ENCODE measurements around the gene CASZ1. TPM values are rescaled to one million over a fixed set of nuclear protein-coding genes. Genes with fewer than 3 reads are reported as not detected.

CASZ1 gene
- total RNA-seq, 3 donors from 2014 or later (not counting 1 experiment from before 2014, with no cell fraction given): 55.9 to 83.0 (median 70.6) TPM

DNA sequence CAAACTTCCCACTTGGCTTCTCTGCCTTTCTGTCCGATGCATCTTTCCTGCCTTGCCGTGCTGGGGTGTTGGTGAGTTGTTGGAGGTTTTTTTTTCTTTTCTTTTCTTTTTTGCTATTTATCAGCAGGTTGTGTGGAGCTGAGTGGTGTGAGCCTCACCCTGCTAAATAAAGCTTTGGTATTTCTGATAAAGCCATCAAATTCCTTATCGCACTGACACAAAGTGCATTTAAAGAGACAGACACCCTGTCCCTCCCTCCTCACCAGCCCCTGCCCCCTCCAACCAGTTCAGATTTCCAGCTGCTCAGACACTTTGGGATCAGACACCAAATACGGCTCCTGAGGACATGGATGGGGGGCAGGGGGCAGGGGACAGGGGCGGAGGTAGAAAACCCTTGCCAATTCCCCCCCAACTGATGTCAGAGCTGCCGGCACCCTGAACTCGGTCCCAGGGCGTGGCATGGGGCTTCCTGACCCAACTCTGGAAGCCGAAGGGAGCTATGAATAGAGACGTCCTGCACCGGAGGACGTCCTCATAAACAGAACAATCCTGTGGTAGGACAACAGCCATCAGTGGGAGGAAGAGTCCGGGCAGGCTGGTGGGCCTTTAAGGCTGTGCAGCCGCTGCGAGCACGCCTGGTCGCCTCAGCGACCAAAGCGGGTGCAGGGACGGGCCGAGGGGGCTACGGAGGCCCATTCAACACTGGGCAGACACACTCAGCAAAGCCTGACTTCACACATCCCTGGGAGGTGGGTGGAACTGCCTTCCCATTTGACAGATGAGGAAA lies 79.0 kb downstream of the CASZ1 start:
- DNase-seq: no peak
- WGBS (ENCODE audit: insufficient coverage): 91% methylated on average over 21 of the region's 22 CpGs
- H3K27me3 Mint-ChIP-seq (ENCODE audit: low read depth in 2 of 2): peaks cover 0 to 6% of the 10 kb centered on the region in 2 donors

GRCh38 chr1:10716840-10717239 lies 79.6 kb downstream of the CASZ1 start:
- no peak for TF ChIP-seq CTCF (IDR thresholded peaks at IDR 0.05)
- peaks cover 0 to 7% of the 10 kb centered on the region in 2 donors for H3K4me1 Mint-ChIP-seq

More for the DNA sequence above, 79.0 kb downstream of the CASZ1 start:
- Mint-ChIP-seq H3K9me3 (no peaks in the 10 kb centered on the region), H3K4me3 (no peak overlapping the region), H3K36me3 (no peaks in the 10 kb centered on the region), H3K27ac (no peak overlapping the region), H3K4me1 (peaks cover 0 to 7% of the 10 kb centered on the region in 2 donors)
- H3K27ac ChIP-seq (ENCODE audit: low read length): no peak overlapping the region
- H3K9me3 ChIP-seq (ENCODE audit: control insufficient read depth, insufficient read depth, low read length): no peaks in the 10 kb centered on the region
- TF ChIP-seq CTCF (IDR thresholded peaks at IDR 0.05): no peak
- H3K27me3 ChIP-seq (ENCODE audit: control insufficient read depth, insufficient read depth, low read length): no peaks in the 10 kb centered on the region
- no peak for ATAC-seq
- intact Hi-C loops (cut with micrococcal nuclease): no loop called here
- no peak overlapping the region for H3K4me3 ChIP-seq (ENCODE audit: low read length)
- H3K36me3 ChIP-seq (ENCODE audit: control insufficient read depth, insufficient read depth, low read length): no peaks in the 10 kb centered on the region
- no peaks in the 10 kb centered on the region for H3K4me1 ChIP-seq (ENCODE audit: control insufficient read depth, insufficient read depth, low read length)

DNA sequence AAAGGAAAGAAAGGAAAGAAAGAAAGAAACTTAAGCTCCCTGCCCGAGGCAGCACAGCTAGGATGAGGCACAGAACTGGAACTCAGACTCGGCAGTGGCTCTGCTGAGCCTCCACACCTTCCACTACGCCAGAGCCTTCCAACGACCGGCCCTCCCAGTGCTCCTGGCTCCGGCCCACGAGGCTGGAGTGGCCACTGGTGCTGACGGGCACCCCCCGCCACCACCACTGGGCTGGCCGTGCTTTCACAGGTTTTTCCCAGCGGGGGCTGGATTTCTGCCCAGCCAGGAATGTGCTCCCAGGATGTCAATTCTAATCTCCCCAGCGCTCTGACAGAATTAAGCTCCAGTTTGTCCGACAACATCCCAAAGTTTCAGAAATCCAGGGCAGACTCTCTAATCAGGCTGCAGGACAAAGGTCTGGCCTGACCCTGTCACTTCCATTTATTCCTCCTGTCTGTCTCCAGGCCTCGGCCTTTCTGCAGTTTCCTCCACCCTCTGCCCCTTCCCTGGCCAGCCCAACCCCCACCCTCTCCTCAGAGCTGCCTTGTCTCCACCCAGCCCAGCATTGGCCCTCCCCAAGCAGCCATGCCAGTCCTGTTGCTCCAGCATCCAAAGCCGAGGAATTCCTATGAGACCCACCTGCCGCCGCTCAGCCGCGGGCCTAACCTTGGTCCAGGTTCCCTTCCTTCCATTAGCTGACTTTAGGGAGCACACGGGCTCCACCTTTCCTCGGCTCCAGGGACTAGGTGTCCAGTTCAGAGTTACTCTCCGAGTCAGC lies 81.9 kb downstream of the CASZ1 start:
- Mint-ChIP-seq H3K4me3 (no peak overlapping the region), H3K27me3 (ENCODE audit: low read depth in 2 of 2) (peaks cover 0 to 6% of the 10 kb centered on the region in 2 donors), H3K9me3 (no peaks in the 10 kb centered on the region), H3K4me1 (peaks cover 0 to 7% of the 10 kb centered on the region in 2 donors), H3K27ac (no peak overlapping the region), H3K36me3 (no peaks in the 10 kb centered on the region)
- 88% methylated on average over 22 of the region's 22 CpGs for WGBS (ENCODE audit: insufficient coverage)
- Histone ChIP-seq H3K27ac (ENCODE audit: low read length) (no peak overlapping the region), H3K4me1 (ENCODE audit: control insufficient read depth, insufficient read depth, low read length) (no peaks in the 10 kb centered on the region), H3K36me3 (ENCODE audit: control insufficient read depth, insufficient read depth, low read length) (no peaks in the 10 kb centered on the region), H3K4me3 (ENCODE audit: low read length) (no peak overlapping the region), H3K9me3 (ENCODE audit: control insufficient read depth, insufficient read depth, low read length) (no peaks in the 10 kb centered on the region), H3K27me3 (ENCODE audit: control insufficient read depth, insufficient read depth, low read length) (no peaks in the 10 kb centered on the region)
- no peak for DNase-seq
- no peak for ATAC-seq
- TF ChIP-seq CTCF (IDR thresholded peaks at IDR 0.05): no peak
- intact Hi-C loops (cut with micrococcal nuclease): no loop called here

More at GRCh38 chr1:10716840-10717239, 79.6 kb downstream of the CASZ1 start:
- ATAC-seq: no peak
- Mint-ChIP-seq H3K4me3 (no peak overlapping the region), H3K27me3 (ENCODE audit: low read depth in 2 of 2) (peaks cover 0 to 6% of the 10 kb centered on the region in 2 donors), H3K9me3 (no peaks in the 10 kb centered on the region), H3K36me3 (no peaks in the 10 kb centered on the region), H3K27ac (no peak overlapping the region)
- H3K4me3 ChIP-seq (ENCODE audit: low read length): no peak overlapping the region
- H3K9me3 ChIP-seq (ENCODE audit: control insufficient read depth, insufficient read depth, low read length): no peaks in the 10 kb centered on the region
- intact Hi-C loops (cut with micrococcal nuclease): no loop called here
- H3K27me3 ChIP-seq (ENCODE audit: control insufficient read depth, insufficient read depth, low read length): no peaks in the 10 kb centered on the region
- 77% methylated on average over 10 of the region's 10 CpGs for WGBS (ENCODE audit: insufficient coverage)
- H3K4me1 ChIP-seq (ENCODE audit: control insufficient read depth, insufficient read depth, low read length): no peaks in the 10 kb centered on the region
- no peaks in the 10 kb centered on the region for H3K36me3 ChIP-seq (ENCODE audit: control insufficient read depth, insufficient read depth, low read length)
- H3K27ac ChIP-seq (ENCODE audit: low read length): no peak overlapping the region
- DNase-seq: no peak
